Panc1 (cell line): ENCODE measurements around the gene CEP131. TPM values are rescaled to one million over a fixed set of nuclear protein-coding genes. Genes with fewer than 3 reads are reported as not detected.

Experiments used
- ATAC-seq: fragments of 200-7000 bp; cut with Tn5 transposase; 2 replicates; pipeline ENCODE4 v1.9.1; 2020; ENCODE audit warnings: mild to moderate bottlenecking, moderate library complexity
- BruUV-seq: library from RNA; stranded (reverse); fragments of 400-500 nt; replicated peaks from 2 replicates; lab custom pipeline; 2021; lab: Mats Ljungman, UMichigan
- CTCF ChIA-PET: fragments of 300-600 bp; sonication (Branson Sonifier 250); formaldehyde crosslinking; loops from one replicate; lab custom pipeline; 2022; ENCODE audit warnings: antibody characterized with exemption; lab: Charles Lee
- POLR2A ChIA-PET: fragments of 300-600 bp; sonication (Branson Sonifier 250); formaldehyde crosslinking; loops from one replicate; lab custom pipeline; 2022; ENCODE audit warnings: antibody characterized with exemption; lab: Charles Lee
- DNase-seq: peaks from one replicate; pipeline ENCODE4 v3.0.0-alpha.2; 2010; ENCODE audit warnings: low read depth, low spot score
- H3K27ac ChIP-seq: 2 replicates; pipeline ENCODE4 v1.5.1; 2011; ENCODE audit warnings: mild to moderate bottlenecking, low read length, inconsistent platforms
- H3K27me3 ChIP-seq: fragments of 200-500 bp; sonication (Bioruptor generic); 2 replicates; pipeline ENCODE4 v1.6.0; 2014; ENCODE audit warnings: low read length, inconsistent platforms; ENCODE audit not compliant: control insufficient read depth, insufficient read depth
- H3K36me3 ChIP-seq: fragments of 200-500 bp; sonication (Bioruptor generic); 2 replicates; pipeline ENCODE4 v1.5.1; 2014; ENCODE audit warnings: inconsistent platforms, mild to moderate bottlenecking, low read length, moderate library complexity; ENCODE audit not compliant: control insufficient read depth, insufficient read depth
- H3K4me1 ChIP-seq: 2 replicates; pipeline ENCODE4 v1.5.1; 2011; ENCODE audit warnings: inconsistent platforms, mild to moderate bottlenecking, low read length, moderate library complexity; ENCODE audit not compliant: control insufficient read depth, insufficient read depth
- H3K4me3 ChIP-seq, 2 experiments: 2 replicates each; pipeline ENCODE4 v1.5.1; 2011 to 2012; ENCODE audit warnings: low read depth in 2 of 2, low read length in 2 of 2, mild to moderate bottlenecking in 2 of 2, inconsistent platforms in 1 of 2, moderate library complexity in 1 of 2
- H3K9me3 ChIP-seq: fragments of 200-500 bp; sonication (Bioruptor generic); 2 replicates; pipeline ENCODE4 v1.5.1; 2014; ENCODE audit warnings: low read depth, mild to moderate bottlenecking, inconsistent platforms, low read length, moderate library complexity; ENCODE audit not compliant: control insufficient read depth, insufficient read depth
- CTCF ChIP-seq: fragments of 450-650 bp; IDR thresholded peaks from 2 replicates; pipeline ENCODE4 v1.5.1; 2017; ENCODE audit warnings: mild to moderate bottlenecking
- POLR2AphosphoS5 ChIP-seq: IDR thresholded peaks from 2 replicates; pipeline ENCODE4 v1.6.1; 2012; ENCODE audit warnings: mild to moderate bottlenecking, low read depth, low read length, moderate library complexity
- SIN3A ChIP-seq: IDR thresholded peaks from 2 replicates; pipeline ENCODE4 v1.6.1; 2012; ENCODE audit warnings: low read depth, mild to moderate bottlenecking, low read length, moderate library complexity, borderline replicate concordance; ENCODE audit not compliant: insufficient read depth
- TCF7L2 ChIP-seq: IDR thresholded peaks from 2 replicates; pipeline ENCODE4 v1.6.1; 2011; ENCODE audit warnings: mild to moderate bottlenecking, low read depth, low read length, inconsistent platforms
- in situ Hi-C: cut with HindIII; loops from 2 replicates; pipeline ENCODE4 v1.10.0; 2016; ENCODE audit warnings: low sequenced_read_pairs, low pct_unique_long_range_greater_than_20kb
- intact Hi-C: fragments of 100-400 bp; cut with micrococcal nuclease; formaldehyde crosslinking; loops from one replicate; pipeline ENCODE4 v1.10.0; 2022; ENCODE audit not compliant: unreplicated experiment
- total RNA-seq: library from RNA; stranded (reverse); gene quantifications from one replicate; pipeline ENCODE4 v1.2.1, GENCODE V29; 2021; ENCODE audit not compliant: unreplicated experiment
- TF ChIP-seq, protein P1 (sequence below), 2 experiments: IDR thresholded peaks; 2 replicates each; pipeline ENCODE4 v1.6.1; 2011 to 2012; ENCODE audit warnings: low read depth in 2 of 2, control low read depth in 1 of 2, low read length in 1 of 2, mild to moderate bottlenecking in 1 of 2, moderate library complexity in 1 of 2; ENCODE audit not compliant: insufficient read depth in 1 of 2

The CEP131 gene
- total RNA-seq, 1 experiment from 2014 or later = 26.0 TPM

DNA sequence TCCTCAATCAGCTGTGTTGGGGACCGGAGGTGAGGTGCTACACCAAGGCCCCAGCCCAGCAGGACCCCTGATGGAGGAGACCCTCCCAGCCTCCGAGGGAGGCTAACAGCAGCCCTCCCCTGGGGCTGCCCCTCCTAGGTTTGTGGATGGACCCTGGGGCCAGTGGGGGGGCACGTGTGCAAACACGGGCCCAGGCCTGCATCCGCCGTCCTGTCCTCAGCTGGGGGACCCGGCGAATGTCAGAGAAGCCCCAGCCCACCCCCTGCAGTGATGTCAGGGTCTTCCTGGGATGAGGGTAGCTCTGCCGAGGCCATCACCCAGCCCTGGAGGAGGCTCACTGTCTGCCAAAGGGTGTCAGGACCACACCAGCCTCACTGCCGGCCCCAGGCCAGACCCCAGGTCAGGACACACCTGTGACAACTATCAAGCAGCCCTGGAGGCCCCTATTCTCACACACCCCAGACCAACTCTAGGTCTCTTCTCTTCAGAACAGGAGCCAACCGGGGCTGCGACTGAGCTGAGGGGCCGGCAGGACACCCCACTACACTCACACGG, 26.7 kb downstream of the CEP131 start:
- no peak for TF ChIP-seq CTCF
- no peak for TF ChIP-seq TCF7L2
- TF ChIP-seq POLR2AphosphoS5 = no peak
- no peak for TF ChIP-seq SIN3A
- TF ChIP-seq, protein P1, sequence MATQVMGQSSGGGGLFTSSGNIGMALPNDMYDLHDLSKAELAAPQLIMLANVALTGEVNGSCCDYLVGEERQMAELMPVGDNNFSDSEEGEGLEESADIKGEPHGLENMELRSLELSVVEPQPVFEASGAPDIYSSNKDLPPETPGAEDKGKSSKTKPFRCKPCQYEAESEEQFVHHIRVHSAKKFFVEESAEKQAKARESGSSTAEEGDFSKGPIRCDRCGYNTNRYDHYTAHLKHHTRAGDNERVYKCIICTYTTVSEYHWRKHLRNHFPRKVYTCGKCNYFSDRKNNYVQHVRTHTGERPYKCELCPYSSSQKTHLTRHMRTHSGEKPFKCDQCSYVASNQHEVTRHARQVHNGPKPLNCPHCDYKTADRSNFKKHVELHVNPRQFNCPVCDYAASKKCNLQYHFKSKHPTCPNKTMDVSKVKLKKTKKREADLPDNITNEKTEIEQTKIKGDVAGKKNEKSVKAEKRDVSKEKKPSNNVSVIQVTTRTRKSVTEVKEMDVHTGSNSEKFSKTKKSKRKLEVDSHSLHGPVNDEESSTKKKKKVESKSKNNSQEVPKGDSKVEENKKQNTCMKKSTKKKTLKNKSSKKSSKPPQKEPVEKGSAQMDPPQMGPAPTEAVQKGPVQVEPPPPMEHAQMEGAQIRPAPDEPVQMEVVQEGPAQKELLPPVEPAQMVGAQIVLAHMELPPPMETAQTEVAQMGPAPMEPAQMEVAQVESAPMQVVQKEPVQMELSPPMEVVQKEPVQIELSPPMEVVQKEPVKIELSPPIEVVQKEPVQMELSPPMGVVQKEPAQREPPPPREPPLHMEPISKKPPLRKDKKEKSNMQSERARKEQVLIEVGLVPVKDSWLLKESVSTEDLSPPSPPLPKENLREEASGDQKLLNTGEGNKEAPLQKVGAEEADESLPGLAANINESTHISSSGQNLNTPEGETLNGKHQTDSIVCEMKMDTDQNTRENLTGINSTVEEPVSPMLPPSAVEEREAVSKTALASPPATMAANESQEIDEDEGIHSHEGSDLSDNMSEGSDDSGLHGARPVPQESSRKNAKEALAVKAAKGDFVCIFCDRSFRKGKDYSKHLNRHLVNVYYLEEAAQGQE (IDR thresholded peaks at IDR 0.05; ENCODE audit: insufficient read depth in 1 of 2, low read depth in 2 of 2, low read length in 1 of 2) = no peak
- ATAC-seq (no peak), DNase-seq (no peak)
- in situ Hi-C loops (no loop called here), intact Hi-C loops (no loop called here)
- Histone ChIP-seq H3K27ac (no peak overlapping the region), H3K4me3 (no peak overlapping the region), H3K9me3 (no peaks in the 10 kb centered on the region), H3K4me1 (no peaks in the 10 kb centered on the region), H3K27me3 (no peaks in the 10 kb centered on the region), H3K36me3 (no peaks in the 10 kb centered on the region)
- CTCF ChIA-PET = no interaction called here
- no TSS peak for BruUV-seq
- POLR2A ChIA-PET = no interaction called here

DNA sequence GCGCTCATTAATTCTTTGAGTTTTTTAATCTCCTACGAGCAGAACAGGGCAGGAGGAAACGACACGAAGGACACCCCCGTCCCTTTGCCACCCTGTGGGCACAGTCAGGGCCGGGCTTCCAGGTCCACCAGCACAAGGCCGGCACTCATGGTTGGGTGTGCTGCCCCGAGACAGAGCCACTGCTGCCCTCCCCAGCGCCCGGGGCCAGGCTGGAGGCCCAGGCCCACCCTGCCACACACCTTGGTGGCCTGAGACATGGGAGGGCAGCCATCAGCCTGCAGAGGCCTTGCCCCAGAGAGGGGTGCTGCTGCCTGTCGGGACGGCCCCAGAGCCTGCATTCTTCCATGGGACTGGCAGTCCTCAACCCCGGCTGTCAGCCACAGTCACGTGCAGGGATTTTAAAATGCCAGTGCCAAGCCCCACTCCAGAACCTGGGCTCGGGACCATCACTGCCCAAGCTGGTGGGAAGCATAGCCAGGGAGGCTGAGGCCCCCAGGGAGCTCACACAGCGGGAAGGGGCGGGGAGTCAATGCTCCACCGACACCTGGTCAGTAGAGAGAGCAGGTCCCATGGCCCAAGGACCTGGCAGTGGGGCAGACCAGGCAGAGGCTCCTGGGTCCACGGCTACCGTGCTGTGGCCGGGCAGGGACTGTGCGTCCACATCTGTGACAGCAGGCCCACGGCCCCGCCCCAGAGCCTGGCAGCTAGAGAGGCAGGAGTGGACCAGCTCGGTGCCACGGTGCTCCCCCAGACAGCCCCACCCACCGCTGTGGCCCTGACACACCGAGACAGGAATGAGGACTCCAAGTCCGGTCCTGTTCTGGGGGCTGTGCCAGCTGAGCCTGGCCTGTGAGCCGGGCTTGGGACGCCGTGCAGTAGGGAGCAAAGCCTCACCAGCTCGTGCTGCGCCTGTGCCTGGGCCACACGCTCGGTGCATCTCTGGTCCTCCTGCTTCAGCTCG, 27.5 kb downstream of the CEP131 start:
- Histone ChIP-seq H3K4me1 (no peaks in the 10 kb centered on the region), H3K27ac (no peak overlapping the region), H3K4me3 (no peak overlapping the region), H3K9me3 (no peaks in the 10 kb centered on the region), H3K27me3 (no peaks in the 10 kb centered on the region), H3K36me3 (no peaks in the 10 kb centered on the region)
- TF ChIP-seq, protein P1 (IDR thresholded peaks at IDR 0.05; ENCODE audit: insufficient read depth in 1 of 2, low read depth in 2 of 2, low read length in 1 of 2) = no peak
- TF ChIP-seq SIN3A (no peak), POLR2AphosphoS5 (no peak), TCF7L2 (no peak), CTCF (no peak)
- DNase-seq (no peak), ATAC-seq (no peak)
- in situ Hi-C loops = no loop called here
- intact Hi-C loops = no loop called here
- POLR2A ChIA-PET = no interaction called here
- CTCF ChIA-PET = no interaction called here
- no TSS peak for BruUV-seq
